HS-27A (cell line): Measurements from ENCODE around the gene UNC5A.

ENCODE experiments used
- DNase-seq: peaks from one replicate; pipeline ENCODE4 v3.0.0-alpha.2; 2012; ENCODE audit warnings: low read depth, missing footprints

Gene UNC5A

DNA sequence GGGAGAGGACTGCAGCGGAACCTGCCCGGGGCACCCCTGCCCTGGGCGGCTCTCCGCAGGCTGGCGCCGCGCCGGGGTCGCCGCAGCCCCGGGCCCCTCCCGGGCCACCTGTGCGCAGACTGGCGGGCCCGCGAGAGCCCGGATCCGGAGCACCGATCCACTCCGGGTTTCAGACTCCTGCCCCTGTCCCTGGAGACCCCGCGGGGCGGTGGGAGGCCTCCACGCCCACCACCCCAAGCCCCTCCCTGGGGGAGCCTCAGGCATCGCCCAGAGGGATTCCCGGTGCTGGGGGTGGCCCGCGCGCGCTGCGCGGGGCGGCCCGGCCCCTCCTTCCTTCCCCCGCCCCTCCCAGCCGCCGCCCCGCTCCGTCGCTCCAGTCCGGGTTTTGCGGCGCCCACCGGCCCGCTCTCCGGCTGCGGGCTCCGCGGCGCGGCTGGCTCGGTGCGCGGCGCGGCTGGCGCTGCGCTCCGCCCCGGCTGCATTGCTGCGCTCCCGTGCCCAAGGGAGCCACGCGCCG lies at the start of gene UNC5A:
Gene UNC5A (plus strand): TSS at position 479 of the 517 bp plus-strand sequence. CDS start 192 bp downstream, outside the sequence.
- no peak for DNase-seq

DNA sequence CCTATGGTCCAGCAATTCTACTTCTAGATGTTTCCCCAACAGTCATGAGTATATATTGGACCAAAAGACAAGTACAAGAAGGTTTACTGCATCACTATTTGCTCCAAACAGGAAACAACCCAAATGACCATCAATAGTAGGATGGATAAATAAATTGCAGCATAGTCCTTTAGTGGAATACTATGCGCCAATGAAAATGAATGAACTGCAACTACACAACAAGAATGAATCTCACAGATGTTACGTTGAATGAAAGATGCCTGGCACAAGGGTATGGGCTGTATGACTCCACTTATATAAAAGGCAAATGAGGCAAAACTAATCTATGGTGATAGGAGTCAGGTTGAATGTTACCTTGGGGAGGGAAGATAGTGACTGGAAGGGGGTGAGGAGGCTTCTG lies 48.6 kb upstream of the UNC5A start:
- DNase-seq: no peak

DNA sequence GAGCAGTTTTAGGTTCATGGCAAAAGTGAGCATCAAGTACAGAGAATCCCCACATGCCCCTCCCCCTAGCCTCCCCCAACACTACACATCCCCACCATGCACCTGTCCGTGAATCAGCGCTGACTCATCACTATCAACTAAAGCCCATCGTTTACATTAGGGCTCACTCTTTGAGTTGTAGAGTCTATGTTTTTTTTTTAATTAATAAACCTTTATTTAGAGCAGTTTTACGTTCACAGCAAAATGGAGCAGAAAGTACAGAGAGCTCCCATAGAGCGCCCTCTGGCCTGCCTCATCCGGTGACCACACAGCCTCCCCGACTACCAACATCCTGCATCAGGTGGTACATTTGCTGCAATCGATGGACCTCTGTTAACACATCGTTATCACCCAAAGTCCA lies 47.9 kb upstream of the UNC5A start:
- no peak for DNase-seq

DNA sequence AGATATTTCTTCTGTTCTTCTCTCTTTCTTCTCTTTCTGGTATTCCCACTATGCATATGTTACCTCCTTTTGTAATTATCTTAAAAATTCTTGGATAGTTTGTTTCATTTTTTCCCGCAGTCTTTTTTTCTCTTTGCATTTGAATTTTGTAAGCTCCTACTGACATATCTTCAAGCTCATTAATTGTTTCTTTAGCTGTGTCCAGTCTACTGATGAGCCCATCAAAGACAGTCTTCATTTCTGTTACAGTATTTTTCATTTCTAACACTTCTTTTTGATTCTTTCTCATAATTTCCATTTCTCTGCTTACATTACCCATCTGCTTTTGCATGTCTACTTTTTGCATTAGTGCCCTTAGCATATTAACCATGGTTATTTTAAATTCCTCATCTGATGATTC lies 44.7 kb upstream of the UNC5A start:
- no peak for DNase-seq

DNA sequence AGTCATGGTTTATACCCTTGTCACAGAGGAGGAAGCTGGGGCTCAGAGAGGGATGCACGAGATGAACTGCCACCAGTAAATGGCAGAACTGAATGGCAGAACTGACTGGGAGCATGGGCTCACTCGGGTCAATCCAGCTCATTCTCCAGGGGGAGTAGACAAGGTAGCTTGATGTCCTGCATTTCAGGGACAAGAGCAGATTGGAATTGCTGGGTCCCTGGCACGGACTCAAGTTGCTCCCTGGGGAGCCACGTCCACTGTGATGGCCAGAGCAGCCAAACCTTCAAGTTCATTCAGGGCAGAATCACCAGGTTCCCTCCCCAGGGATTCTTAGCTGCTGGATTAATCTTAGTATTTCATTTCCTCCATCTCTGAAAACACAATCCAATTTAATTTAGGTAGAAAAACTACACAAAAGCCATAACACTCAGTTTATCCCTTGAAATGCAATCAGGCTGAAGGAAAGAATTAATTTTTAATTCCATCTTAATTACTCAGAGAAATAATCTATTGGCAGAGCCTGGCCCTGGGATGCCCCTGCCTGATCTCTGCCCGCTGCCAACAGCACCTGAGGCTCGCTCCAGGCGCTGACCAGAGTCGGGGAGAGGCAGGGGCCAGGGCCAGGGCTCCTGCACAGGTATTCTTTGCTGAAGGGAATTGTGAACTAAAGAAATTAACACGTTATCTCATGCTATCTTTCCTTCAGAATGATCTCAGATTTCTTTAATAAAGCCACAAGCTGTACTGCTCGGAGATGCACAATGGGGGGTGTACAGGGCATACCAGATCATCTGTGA lies 42.0 kb upstream of the UNC5A start:
- no peak for DNase-seq

DNA sequence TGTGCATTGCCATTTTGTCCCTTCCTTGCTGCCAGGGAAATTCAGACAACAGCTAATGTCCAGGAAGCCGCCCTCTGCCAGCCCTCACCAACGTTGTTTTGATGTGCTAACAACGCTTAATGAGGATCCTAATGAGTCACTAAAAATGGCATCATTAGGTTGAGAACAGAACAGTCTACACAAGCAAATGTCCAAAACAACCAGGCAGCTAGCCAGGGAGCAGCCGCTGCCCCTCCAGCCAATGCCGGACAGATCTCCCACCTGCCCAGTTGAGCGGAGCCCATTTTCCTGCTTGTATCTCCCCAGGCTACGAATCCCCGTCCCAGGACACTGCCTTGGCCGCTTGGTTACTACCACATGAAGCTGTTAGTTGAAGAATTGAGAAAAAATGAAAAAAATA lies 40.4 kb upstream of the UNC5A start:
- DNase-seq: no peak

DNA sequence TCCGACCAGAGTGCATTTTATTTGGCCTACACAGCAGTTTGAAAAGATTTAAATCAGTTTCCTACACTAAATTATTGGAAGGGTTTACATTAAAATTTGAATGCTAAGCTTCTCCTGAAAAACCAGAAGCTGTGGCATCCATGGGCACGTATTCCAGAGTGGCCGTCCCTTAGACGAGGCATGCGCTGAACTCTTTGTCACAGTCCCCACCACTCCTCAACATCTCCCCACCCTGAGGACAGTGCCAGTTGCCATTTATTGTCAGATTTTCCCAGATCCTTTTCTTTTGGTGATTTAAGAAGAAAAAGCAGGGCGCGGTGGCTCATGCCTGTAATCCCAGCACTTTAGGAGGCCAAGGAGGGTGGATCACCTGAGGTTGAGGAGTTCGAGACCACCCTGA lies 39.9 kb upstream of the UNC5A start:
- no peak for DNase-seq

DNA sequence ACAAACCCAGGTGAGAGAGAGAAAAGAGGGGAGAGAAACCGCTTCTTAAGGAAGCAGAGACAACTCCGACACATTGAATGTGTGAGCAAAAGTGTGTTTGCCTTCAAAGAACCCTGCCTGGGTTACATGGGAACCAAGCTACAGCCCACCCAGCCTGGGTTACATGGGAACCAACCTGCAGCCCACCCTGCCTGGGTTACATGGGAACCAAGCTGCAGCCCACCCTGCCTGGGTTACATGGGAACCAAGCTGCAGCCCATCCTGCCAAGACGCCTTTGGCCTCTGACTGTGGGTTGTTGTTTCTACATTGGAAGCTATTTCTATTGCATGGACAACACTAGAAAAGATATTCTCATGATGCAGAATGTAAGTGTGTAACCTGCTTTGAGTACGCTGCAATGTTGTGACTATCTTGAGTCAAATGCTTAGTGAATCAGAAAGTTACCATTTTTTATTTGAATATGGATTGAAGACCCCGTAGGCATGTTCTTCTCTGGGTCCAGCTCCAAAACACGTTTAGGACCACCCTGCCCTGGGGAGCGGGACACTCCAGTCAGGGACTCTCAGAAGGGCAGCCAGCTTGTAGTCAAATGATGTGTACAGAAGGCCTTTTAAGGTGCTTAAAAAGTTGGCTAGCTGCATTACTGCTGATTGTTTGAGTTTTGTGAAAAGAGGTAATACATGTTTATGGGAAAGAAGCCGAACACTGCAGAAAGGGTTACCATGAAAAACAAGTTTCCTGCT lies 39.1 kb upstream of the UNC5A start:
- DNase-seq: no peak

DNA sequence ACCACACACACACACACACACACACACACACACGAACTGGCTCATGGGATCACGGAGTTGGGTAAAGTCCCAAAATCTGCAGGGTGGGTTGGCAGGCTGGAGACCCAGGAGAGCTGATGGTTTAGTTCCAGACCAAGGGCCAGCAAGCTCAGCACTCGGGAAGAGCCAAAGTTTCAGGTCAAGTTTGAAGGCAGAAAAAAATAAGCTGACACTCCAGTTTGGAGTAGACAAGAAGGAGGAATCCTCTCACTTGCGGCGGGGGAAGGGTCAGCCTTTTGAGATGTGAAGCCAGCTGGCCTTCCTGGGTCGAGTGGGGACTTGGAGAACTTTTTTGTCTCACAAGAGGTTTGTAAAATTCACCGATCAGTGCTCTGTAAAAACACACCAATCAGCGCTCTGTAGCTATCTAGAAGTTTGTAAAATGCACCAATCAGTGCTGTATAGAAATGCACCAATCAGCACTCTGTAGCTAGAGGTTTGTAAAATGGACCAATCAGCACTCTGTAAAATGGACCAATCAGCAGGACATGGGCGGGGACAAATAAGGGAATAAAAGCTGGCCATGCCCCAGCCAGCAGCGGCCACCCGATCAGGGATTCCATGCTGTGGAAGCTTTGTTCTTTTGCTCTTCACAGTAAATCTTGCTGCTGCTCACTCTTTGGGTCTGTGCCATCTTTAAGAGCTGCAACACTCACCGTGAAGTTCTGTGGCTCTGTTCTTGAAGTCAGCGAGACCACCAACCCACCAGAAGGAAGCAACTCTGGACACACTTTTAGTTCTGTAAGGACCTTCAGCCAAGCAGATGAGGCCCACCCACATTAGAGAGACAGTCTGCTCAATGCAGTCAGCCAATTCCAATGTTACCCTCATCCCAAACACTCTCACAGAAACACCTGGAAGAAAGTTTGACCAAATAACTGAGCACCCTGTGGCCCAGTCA lies 37.8 kb upstream of the UNC5A start:
- no peak for DNase-seq

DNA sequence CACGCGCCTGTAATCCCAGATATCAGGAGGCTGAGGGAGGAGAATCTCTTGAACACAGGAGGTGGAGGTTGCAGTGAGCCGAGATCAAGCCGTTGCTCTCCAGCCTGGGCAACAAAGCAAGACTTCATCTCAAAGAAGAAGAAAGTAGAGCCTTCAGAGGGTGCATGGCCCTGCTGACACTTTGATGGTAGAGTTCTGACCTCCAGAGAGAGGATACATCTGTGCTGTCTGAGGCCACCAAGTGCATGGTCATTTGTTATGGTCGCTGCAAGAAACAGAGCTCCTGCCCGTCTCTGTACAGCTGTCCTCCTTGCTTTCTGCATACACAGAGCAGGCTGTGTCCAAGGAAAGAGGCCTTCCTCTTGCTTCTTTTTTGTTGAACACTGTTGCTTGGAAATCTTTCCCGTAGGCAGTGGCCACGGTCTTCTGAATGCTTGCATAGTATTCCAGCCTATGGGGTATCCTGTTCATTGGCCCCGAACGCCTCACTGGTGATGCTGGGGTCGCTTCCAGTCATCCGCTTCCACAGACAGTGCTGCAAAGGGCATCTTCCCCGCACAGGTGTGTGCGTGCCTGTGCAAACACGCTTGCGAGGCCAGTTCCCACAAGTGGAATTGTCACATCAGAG lies 36.8 kb upstream of the UNC5A start:
- no peak for DNase-seq

DNA sequence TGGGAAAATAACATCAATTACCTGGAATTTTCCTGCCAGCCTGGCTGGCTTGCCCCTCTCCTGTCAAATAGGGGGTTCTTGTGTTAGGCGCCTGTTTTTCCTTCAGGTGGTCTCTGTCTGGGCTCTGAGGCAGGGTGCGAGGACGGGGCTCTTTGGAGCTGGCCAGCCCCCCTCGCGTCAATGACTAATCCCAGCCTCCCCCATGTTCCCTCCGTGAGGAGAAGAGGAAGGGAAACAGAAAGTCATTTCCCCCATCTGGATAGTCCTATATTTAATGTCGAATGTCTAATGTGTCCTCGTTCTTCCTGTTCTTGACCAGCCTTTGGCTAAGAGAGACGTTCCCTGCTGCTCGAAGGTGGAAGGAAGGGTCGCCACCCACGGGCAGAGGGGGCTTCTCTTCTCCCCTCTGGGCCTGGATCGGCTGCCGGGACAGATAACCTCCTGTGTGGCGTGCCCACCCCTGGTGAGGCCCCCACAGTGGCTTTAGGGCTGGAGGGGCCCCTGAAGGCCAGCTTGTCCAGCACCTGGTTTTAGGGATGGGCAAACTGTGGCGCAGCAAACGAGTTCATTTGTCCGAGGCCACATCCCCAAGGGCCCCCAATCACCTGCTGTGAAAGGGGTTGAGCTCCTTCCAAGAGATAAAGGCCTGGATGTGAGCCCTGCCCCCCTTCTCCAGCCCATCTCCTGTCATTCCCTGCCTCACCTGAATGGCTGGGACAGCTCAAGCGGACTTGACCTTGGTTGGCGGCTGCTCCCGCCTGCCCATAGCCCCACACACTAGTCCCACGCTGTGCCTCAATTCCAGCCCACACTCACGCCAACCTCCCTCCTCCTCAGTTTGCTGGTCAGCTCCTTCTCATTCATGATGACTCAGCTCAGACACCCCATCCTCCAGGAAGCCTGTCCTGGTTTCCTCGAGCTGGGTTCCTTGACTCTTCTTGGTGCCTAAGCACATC lies 35.9 kb upstream of the UNC5A start:
- no peak for DNase-seq

DNA sequence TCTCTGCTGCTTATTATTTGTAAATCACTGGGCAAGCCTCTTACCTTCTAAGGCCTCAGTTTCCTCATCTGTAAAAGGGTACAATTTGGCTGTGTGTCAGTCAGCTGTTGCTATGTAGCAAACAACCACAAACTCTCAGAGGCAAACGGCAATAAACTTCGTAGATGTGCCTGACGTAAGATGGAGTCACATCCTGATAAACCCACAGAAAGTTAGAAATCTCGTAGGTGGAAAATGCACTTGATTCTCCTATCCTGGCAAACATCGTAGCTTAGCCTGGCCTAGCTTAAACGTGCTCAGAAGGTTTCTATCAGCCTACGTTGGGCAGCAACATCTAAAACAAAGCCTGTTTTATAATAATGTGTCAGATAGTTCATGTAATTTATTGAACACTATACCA lies 35.0 kb upstream of the UNC5A start:
- no peak for DNase-seq

DNA sequence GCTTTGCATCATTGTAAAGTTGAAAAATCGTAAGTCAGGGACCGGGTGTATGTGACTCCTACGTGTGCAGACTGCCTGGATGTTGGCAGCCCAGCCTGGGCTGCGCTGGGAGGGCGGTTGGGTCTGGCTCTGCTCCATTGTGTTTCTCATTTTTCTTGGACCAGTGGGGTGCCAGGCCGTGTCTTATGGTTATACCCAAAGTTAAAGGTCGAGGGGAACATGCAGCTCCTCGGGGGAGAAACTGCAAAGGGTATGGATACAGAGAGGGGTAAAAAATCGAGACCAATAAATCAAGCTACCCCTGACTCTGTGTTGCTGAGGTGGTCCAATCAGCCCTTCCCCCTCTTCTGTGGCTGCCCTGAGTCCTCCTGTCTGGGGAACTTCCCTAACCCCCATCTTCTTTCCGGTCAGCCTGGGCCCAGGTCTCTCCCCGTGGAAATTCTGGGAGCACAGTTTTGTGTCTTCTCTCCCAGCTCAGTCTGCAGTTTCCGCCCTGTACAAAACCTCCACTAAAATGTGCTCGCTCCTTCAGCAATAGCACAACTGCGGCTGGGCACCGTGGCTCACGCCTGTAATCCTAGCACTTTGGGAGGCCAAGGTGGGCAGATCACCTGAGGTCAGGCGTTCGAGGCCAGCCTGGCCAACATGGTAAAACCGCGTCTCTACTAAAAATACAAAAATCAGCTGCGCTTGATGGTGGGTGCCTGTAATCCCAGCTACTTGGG lies 34.1 kb upstream of the UNC5A start:
- no peak for DNase-seq

DNA sequence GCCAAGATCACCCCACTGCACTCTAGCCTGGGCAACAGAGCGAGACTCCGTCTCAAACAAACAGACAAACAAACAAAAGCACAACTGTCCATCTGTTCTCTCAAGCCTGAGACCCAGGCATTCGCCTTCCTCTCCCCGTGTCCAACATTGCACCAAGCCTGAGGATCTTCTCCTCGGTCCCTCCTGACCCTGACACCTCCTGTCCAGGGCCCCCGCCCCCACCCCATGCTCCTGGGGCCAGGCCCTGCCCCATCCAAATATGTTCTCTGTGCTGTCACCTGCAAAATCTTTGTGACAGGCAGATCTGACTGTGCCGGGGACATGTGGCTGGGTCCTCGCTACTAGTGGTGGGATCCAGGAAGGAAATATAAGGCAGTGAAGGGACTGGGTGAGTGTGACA lies 33.4 kb upstream of the UNC5A start:
- no peak for DNase-seq

DNA sequence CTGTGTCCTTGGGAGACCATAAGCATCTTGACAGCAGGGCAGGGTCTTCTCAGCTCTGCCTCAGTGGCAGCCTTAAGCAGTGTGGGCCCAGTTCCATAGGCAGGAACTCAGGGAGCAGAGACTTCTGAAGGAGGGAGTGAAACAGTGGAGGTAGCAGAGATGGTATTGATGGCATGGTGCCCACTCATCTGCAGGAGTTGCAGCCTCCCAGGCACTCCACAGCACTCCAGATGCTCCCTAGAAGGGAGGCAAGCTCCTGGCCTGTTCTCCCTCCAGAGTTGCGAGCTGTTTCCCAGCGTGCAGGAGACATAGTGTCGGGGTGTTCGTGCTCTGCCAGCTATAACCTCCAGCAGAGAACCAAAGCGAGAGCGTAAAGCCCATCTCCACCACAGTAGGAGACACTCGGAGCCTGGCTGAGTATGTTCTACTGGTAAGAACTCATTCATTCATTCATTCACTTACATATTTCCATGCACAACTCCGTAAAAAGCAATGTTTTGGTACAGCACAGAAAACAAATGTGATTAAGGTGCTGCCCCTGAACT lies 31.4 kb upstream of the UNC5A start:
- DNase-seq: no peak

DNA sequence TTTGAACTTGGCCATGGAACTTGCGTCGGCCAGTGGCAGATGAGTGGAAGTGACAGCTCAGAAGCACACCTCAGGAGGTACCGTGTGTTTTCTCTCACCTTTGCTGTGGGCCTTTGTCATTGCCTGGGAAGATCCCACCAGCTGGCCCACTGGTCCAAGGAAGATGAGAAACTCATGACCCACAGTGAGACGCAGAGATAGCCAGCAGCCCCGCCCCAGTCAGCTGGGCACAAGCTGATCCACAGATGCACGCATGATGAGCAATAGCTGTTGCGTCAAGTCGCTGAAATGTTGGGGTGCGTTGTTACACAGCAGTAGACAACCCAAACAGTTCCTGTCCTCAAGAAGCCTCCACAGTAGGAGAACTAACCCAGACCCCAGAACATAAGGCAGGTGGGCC lies 30.8 kb upstream of the UNC5A start:
- DNase-seq: no peak

DNA sequence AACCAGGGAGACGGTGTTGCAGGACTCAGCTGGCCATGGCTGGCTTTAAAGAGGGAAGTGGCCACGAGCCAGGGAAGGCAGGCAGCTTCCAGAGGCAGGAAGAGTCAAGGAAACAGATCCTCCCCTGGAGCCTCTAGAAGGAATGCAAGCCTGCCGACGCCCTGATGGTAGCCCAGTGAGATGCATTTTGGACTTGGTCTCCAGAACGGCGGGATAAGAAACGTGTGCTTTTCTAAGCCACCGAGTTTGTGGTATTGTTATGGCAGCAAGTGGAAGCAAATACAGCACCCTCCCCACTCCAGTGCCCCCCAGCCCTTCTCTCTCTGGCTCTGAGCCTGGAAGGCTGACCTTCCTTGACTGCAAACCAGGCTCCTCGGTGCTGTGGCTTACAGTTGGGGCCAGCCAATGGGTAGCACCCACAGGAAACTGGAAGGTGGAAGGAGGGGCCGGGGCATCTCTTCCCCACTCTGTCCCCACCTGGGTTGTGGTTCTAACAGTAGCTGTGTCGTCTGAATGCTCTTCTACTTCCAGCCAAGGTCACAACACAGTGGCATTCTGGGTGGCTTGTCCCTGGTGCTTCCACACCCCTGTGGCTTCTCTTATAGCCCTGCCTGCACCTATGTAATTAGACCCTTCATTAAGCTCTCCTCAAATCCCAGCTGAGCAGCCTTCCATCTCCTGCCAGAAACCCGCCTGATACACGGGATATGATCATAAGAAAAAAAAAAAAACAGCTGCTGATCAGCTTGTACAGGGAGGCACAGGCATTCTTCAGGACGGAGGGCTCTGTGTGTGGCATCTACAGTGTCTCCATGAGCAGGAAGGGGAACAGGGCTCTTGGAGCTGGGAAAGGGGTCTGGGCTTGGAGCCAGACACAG lies 29.9 kb upstream of the UNC5A start:
- no peak for DNase-seq

DNA sequence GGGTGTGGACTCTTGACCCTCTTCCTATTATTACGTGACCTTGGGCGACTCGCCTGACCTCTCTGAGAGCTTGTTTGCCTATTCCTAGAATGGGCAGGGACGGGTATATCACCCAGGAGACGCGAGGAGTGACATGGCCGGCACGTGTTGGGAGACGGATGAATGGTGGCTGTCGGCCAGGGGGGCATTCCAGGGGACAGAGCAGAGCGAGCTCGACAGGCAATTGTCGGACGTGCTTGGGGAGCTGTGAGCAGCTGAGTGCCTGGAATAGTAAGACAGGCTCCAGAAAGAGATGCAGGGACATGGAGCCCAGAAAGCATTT lies 29.3 kb upstream of the UNC5A start:
- DNase-seq: no peak
